K562 (cell line): ENCODE measurements around the gene EXOC3. TPM values are rescaled to one million over a fixed set of nuclear protein-coding genes. Genes with fewer than 3 reads are reported as not detected.

Source experiments
- ATAC-seq: fragments of 200-7000 bp; cut with Tn5 transposase; 3 replicates; pipeline ENCODE4 v1.9.1; 2020; ENCODE audit warnings: moderate library complexity
- BruUV-seq: library from RNA; stranded (reverse); fragments of 400-500 nt; replicated peaks from 2 replicates; lab custom pipeline; 2021; lab: Mats Ljungman, UMichigan
- CTCF ChIA-PET: fragments of 300-600 bp; formaldehyde crosslinking; extraction: SDS; loops from one replicate; lab custom pipeline; 2021; ENCODE audit warnings: low intra/inter-chr PET ratio; lab: Yijun Ruan, JAX
- POLR2A ChIA-PET: fragments of 300-600, 350-650 bp; sonication (Branson Sonifier 250); formaldehyde crosslinking; extraction: SDS; loops from one replicate; lab custom pipeline; 2021; ENCODE audit warnings: antibody characterized with exemption, inconsistent platforms; lab: Yijun Ruan, JAX
- DNase-seq, 4 experiments: peaks; one replicate each; pipeline versions ENCODE4 v3.0.0 to v3.0.0-alpha.2; 2011 to 2018; ENCODE audit warnings: low spot score in 3 of 4, mixed read lengths in 3 of 4; ENCODE audit errors: extremely low read depth in 1 of 4
- FAIRE-seq: peaks from 2 replicates; lab custom pipeline; 2011; peaks lifted over from hg19 to GRCh38; lab: Jason Lieb, UNC
- H2AFZ ChIP-seq: 2 replicates; pipeline ENCODE4 v1.6.0; 2011; ENCODE audit warnings: low read depth, low read length, control low read depth, inconsistent platforms
- H3K27ac ChIP-seq: fragments of 200-600 bp; 3 replicates; pipeline ENCODE4 v1.8.0; 2011; ENCODE audit warnings: low read depth, mild to moderate bottlenecking, control low read depth, inconsistent platforms, low read length, moderate library complexity, mixed read lengths; ENCODE audit errors: extremely low read depth
- H3K27me3 ChIP-seq, 2 experiments: fragments of 300-600 bp in 1 of 2; 2 replicates in 1 of 2; 3 replicates in 1 of 2; pipeline versions ENCODE4 v1.6.0 to v1.8.0; 2011; ENCODE audit warnings: inconsistent platforms in 2 of 2, low read length in 2 of 2, mild to moderate bottlenecking in 1 of 2, mixed read lengths in 1 of 2, moderate library complexity in 1 of 2; ENCODE audit not compliant: control insufficient read depth in 2 of 2, insufficient read depth in 2 of 2
- H3K36me3 ChIP-seq: fragments of 300-600 bp; 3 replicates; pipeline ENCODE4 v1.8.0; 2011; ENCODE audit warnings: mild to moderate bottlenecking, low read length, inconsistent platforms; ENCODE audit not compliant: control insufficient read depth, insufficient read depth
- H3K4me1 ChIP-seq, 2 experiments: fragments of 200-600 bp in 1 of 2; replicated peaks in 1 of 2; 2 replicates in 1 of 2; 3 replicates in 1 of 2; pipeline versions ENCODE4 v1.5.1 to v1.8.0; 2011; ENCODE audit warnings: inconsistent platforms in 2 of 2, low read length in 2 of 2, mild to moderate bottlenecking in 1 of 2, mixed read lengths in 1 of 2, moderate library complexity in 1 of 2; ENCODE audit not compliant: control insufficient read depth in 2 of 2, insufficient read depth in 2 of 2
- H3K4me2 ChIP-seq: 2 replicates; pipeline ENCODE4 v1.6.1; 2011; ENCODE audit warnings: low read length, control low read depth, inconsistent platforms, mixed read lengths; ENCODE audit not compliant: insufficient read depth
- H3K4me3 ChIP-seq: fragments of 200-600 bp; sonication (generic), shearing (Covaris generic); 2 replicates; pipeline ENCODE4 v1.5.1; 2016; ENCODE audit warnings: control low read depth, inconsistent platforms
- H3K79me2 ChIP-seq: fragments of 200-600 bp; 3 replicates; pipeline ENCODE4 v1.8.0; 2011; ENCODE audit warnings: low read length, inconsistent platforms; ENCODE audit not compliant: control insufficient read depth, insufficient read depth
- H3K9ac ChIP-seq, 2 experiments: 2 replicates each; pipeline versions ENCODE4 v1.6.0 to v1.6.1; 2011; ENCODE audit warnings: low read depth in 2 of 2, low read length in 2 of 2, control low read depth in 1 of 2, inconsistent platforms in 1 of 2, mild to moderate bottlenecking in 1 of 2, mixed read lengths in 1 of 2; ENCODE audit not compliant: insufficient read depth in 1 of 2
- H3K9me1 ChIP-seq: one replicate; pipeline ENCODE4 v1.6.0; 2011; ENCODE audit warnings: inconsistent platforms, mild to moderate bottlenecking, low read length, moderate library complexity; ENCODE audit not compliant: control insufficient read depth, insufficient read depth
- H3K9me3 ChIP-seq: replicated peaks from 2 replicates; pipeline ENCODE4 v1.5.1; 2011; ENCODE audit warnings: low read depth, low read length, inconsistent platforms; ENCODE audit not compliant: control insufficient read depth, insufficient read depth
- H4K20me1 ChIP-seq: replicated peaks from 2 replicates; pipeline ENCODE4 v1.6.1; 2011; ENCODE audit warnings: low read length, inconsistent platforms, mixed read lengths; ENCODE audit not compliant: control insufficient read depth, insufficient read depth
- CCAR2 ChIP-seq: fragments of 200-400 bp; formaldehyde crosslinking; IDR thresholded peaks from 2 replicates; pipeline ENCODE4 v1.6.1; 2017; ENCODE audit warnings: mild to moderate bottlenecking, low read depth, low read length
- E2F5 ChIP-seq: sonication (generic); formaldehyde crosslinking; IDR thresholded peaks from 2 replicates; pipeline ENCODE4 v1.8.0; 2022; ENCODE audit warnings: mild to moderate bottlenecking, missing genetic modification reagents
- GATAD2B ChIP-seq: fragments of 450-650 bp; IDR thresholded peaks from 2 replicates; pipeline ENCODE4 v1.6.1; 2017; ENCODE audit warnings: mild to moderate bottlenecking, borderline replicate concordance
- HDAC1 ChIP-seq, 2 experiments: fragments of 450-650 bp; IDR thresholded peaks; 2 replicates each; pipeline ENCODE4 v1.6.1; 2016 to 2017; ENCODE audit warnings: inconsistent platforms in 1 of 2, mild to moderate bottlenecking in 1 of 2, moderate library complexity in 1 of 2
- HMGN3 ChIP-seq: IDR thresholded peaks from 2 replicates; pipeline ENCODE4 v1.6.1; 2011; ENCODE audit warnings: borderline replicate concordance, low read depth, mild to moderate bottlenecking, mixed read lengths, low read length; ENCODE audit not compliant: insufficient read length; ENCODE audit errors: extremely low read depth
- KDM4B ChIP-seq, 2 experiments: fragments of 450-650 bp in 1 of 2; sonication (generic) in 1 of 2; IDR thresholded peaks; 2 replicates each; pipeline ENCODE4 v1.6.1; 2016 to 2017; ENCODE audit warnings: borderline replicate concordance in 2 of 2, antibody characterized with exemption in 1 of 2, low read depth in 1 of 2, mild to moderate bottlenecking in 1 of 2
- MED1 ChIP-seq: sonication (generic); formaldehyde crosslinking; IDR thresholded peaks from 2 replicates; pipeline ENCODE4 v1.8.1; 2023; ENCODE audit warnings: missing genetic modification reagents, borderline replicate concordance
- MYBL2 ChIP-seq, 2 experiments: fragments of 450-650 bp in 1 of 2; sonication (generic) in 1 of 2; formaldehyde crosslinking in 1 of 2; IDR thresholded peaks; 2 replicates each; pipeline versions ENCODE4 v1.6.1 to v1.8.1; 2017 to 2022; ENCODE audit warnings: borderline replicate concordance in 1 of 2, inconsistent platforms in 1 of 2, low read depth in 1 of 2, mild to moderate bottlenecking in 1 of 2, missing genetic modification reagents in 1 of 2, moderate library complexity in 1 of 2
- NCOA1 ChIP-seq: fragments of 450-650 bp; IDR thresholded peaks from 2 replicates; pipeline ENCODE4 v1.6.1; 2016; ENCODE audit warnings: low read depth
- NR2C2 ChIP-seq, 2 experiments: fragments of 200-800 bp in 1 of 2; sonication (Bioruptor generic) in 1 of 2; sonication (generic) in 1 of 2; formaldehyde crosslinking in 1 of 2; IDR thresholded peaks; 2 replicates each; pipeline versions ENCODE4 v1.6.1 to v1.8.0; 2016 to 2022; ENCODE audit warnings: mild to moderate bottlenecking in 1 of 2, missing compliant biosample characterization in 1 of 2, missing genetic modification characterization in 1 of 2, missing genetic modification reagents in 1 of 2
- POLR3G ChIP-seq: IDR thresholded peaks from 2 replicates; pipeline ENCODE4 v1.6.1; 2011; ENCODE audit not compliant: insufficient read length, insufficient replicate concordance; ENCODE audit errors: extremely low read depth
- SNAPC5 ChIP-seq: fragments of 250-450 bp; sonication (Bioruptor Pico); IDR thresholded peaks from 2 replicates; pipeline ENCODE4 v1.8.0; 2021; ENCODE audit warnings: moderate library complexity, mild to moderate bottlenecking, inconsistent platforms
- THRAP3 ChIP-seq: fragments of 450-650 bp; IDR thresholded peaks from 2 replicates; pipeline ENCODE4 v1.6.1; 2016; ENCODE audit warnings: mild to moderate bottlenecking, inconsistent platforms, borderline replicate concordance
- ZMIZ1 ChIP-seq, 2 experiments: fragments of 150-350 bp in 1 of 2; IDR thresholded peaks; 2 replicates each; pipeline ENCODE4 v1.6.1; 2012 to 2016; ENCODE audit warnings: low read depth in 2 of 2, low read length in 2 of 2, mild to moderate bottlenecking in 1 of 2, moderate library complexity in 1 of 2
- ZNF197 ChIP-seq: fragments of 200-800 bp; sonication (Bioruptor generic); IDR thresholded peaks from 2 replicates; pipeline ENCODE4 v1.6.1; 2016; ENCODE audit warnings: low read depth, missing genetic modification characterization, missing compliant biosample characterization
- ZNF282 ChIP-seq: sonication (generic); formaldehyde crosslinking; IDR thresholded peaks from 2 replicates; pipeline ENCODE4 v1.8.1; 2023; ENCODE audit warnings: missing genetic modification reagents
- ZNF655 ChIP-seq: fragments of 250-450 bp; sonication (Bioruptor Pico); IDR thresholded peaks from 2 replicates; pipeline ENCODE4 v1.5.0; 2021
- WGBS: fragments of 100-300 bp; shearing (Covaris generic); methylation state at CpG from one replicate; pipeline ENCODE4 v1.1.6; 2016; ENCODE audit warnings: low coverage, mixed read lengths; ENCODE audit not compliant: insufficient coverage; ENCODE audit errors: missing lambda C conversion rate; 5-methylcytosine and 5-hydroxymethylcytosine counted together
- in situ Hi-C: fragments of 300-500 bp; cut with MboI; formaldehyde crosslinking; loops from 4 replicates; pipeline ENCODE4 v1.15.0; 2018; ENCODE audit warnings: inconsistent platforms, mixed read lengths
- intact Hi-C: fragments of 100-400 bp; cut with micrococcal nuclease; formaldehyde crosslinking; loops from 2 replicates; pipeline ENCODE4 v1.14.2; 2022
- polyA plus RNA-seq, 8 experiments: library from polyadenylated mRNA; depleted of rRNA in 4 of 8; stranded (reverse) in 5 of 8; unstranded in 3 of 8; fragments of >200 nt; fragmentation: Nextera tagmentation in 2 of 8; fragmentation: Illumina TruSeq in 1 of 8; extraction: Ambion mirVana in 2 of 8; extraction: Trizol in 1 of 8; gene quantifications; 2 replicates each; pipeline versions ENCODE4 v1.2.1 to v1.2.3, GENCODE V29; 2011 to 2014; ENCODE audit warnings: inconsistent platforms in 1 of 8, missing spikeins in 1 of 8
- total RNA-seq, 7 experiments: library from RNA; depleted of rRNA in 6 of 7; stranded (reverse); fragments of >200 nt in 6 of 7; fragmentation: Illumina TruSeq in 2 of 7; extraction: Trizol in 2 of 7; gene quantifications; 2 replicates each; pipeline versions ENCODE4 v1.2.1 to v1.2.3, GENCODE V29; 2011 to 2021; ENCODE audit warnings: low replicate concordance in 1 of 7

EXOC3 gene
- total and polyA plus RNA-seq, 9 of the 15 experiments (the other 6 are each of a cell fraction or from before 2014, with no cell fraction given), result 1.4 to 41.9 (median 22.4) TPM

- TF ChIP-seq CCAR2, result no peak
- TF ChIP-seq ZNF655 (CRISPR knock-in tag), result no peak
- TF ChIP-seq E2F5 (CRISPR knock-in tag), result no peak
- no peak for TF ChIP-seq HMGN3
- no peak for TF ChIP-seq MYBL2 (IDR thresholded peaks at IDR 0.05; ENCODE audit: low read depth)
- no peak for TF ChIP-seq MYBL2 (CRISPR knock-in tag; IDR thresholded peaks at IDR 0.05; ENCODE audit: borderline replicate concordance)
- TF ChIP-seq NCOA1, result no peak
- TF ChIP-seq SNAPC5 (CRISPR knock-in tag), result no peak
- TF ChIP-seq THRAP3, result no peak
- TF ChIP-seq NR2C2 (CRISPR knock-in tag; IDR thresholded peaks at IDR 0.05), result no peak
- TF ChIP-seq NR2C2 (tag; IDR thresholded peaks at IDR 0.05), result no peak
- no peak for TF ChIP-seq ZNF197 (CRISPR knock-in tag)
- no peak for TF ChIP-seq POLR3G
- no peak for TF ChIP-seq MED1 (CRISPR knock-in tag)
- no peak for TF ChIP-seq ZNF282
- no peak for TF ChIP-seq KDM4B (IDR thresholded peaks at IDR 0.05; ENCODE audit: borderline replicate concordance in 2 of 2, low read depth in 1 of 2)
- TF ChIP-seq HDAC1 (IDR thresholded peaks at IDR 0.05), result no peak
- TF ChIP-seq GATAD2B, result no peak
- no peak for TF ChIP-seq ZMIZ1 (IDR thresholded peaks at IDR 0.05; ENCODE audit: low read depth in 2 of 2, low read length in 2 of 2)
- Histone ChIP-seq H3K27ac (no peak overlapping the region), H3K79me2 (peaks cover 15% of the 10 kb centered on the region), H2AFZ (no peak overlapping the region), H3K9me3 (peaks cover 8% of the 10 kb centered on the region), H3K36me3 (peaks cover 76% of the 10 kb centered on the region), H3K9ac (no peak overlapping the region), H3K4me2 (no peak overlapping the region), H3K4me3 (no peak overlapping the region), H4K20me1 (no peaks in the 10 kb centered on the region; the same call in 1 of the 2 replicates), H3K4me1 (peaks cover 6 to 14% of the 10 kb centered on the region in 2 experiments; a peak in 3 of 5 replicates), H3K27me3 (no peaks in the 10 kb centered on the region), H3K9me1 (peaks cover 8% of the 10 kb centered on the region)
- BruUV-seq, result no TSS peak
- intact Hi-C loops (no loop called here), in situ Hi-C loops (no loop called here)
- DNase-seq (no peak), ATAC-seq (no peak), FAIRE-seq (no peak)
- 93% methylated on average over 12 of the region's 12 CpGs for WGBS
- POLR2A ChIA-PET, result no interaction called here
- CTCF ChIA-PET, result no interaction called here
These were observed 5.8 kb downstream of the EXOC3 start for GRCh38 chr5:448766-449090.
